ENCODE data around the gene UST. TPM values are rescaled to one million over a fixed set of nuclear protein-coding genes. Genes with fewer than 3 reads are reported as not detected.

The UST gene
- total RNA-seq, 1 experiment from 2014 or later, result 32.1 TPM

DNA sequence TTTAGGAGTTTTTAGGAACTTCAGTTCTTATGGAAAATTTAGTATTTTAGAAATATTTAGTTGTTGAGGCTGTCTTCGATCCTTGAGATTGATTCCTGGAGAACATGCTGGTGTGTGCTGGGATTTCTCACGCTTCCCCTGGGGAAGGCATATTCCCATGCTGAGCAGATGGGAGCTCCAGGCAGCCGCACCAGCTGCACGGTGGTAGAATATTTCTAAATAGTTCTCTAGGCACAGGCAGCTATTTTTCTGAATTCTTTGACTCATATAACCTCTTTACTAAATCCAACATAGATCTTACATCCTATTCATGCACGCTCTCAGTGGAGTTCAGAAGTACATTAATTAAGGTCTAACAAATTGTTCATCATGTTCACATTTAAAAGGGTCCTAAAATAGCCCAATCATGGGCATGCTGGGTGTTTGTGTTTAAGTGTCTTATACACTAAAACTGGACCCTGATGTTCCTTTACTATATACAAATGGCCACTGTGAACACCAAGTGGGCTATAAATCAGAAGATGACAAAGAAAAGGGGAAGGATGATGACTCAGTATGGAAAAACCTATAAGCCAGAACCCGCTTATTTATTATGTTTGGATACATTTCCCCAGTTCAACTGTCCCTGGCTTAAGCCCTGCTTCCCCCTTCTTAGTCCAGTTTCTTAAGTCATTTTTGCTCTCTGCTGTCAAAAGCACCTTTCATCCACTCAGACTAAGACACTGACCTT, 138.5 kb downstream of the UST start:
- H3K4me1 Mint-ChIP-seq, result peaks cover 36% of the 10 kb centered on the region
- no peak overlapping the region for H3K4me3 Mint-ChIP-seq
- DNase-seq (ENCODE audit: low spot score) (no peak), ATAC-seq (no peak)
- H3K36me3 Mint-ChIP-seq, result peaks cover 21% of the 10 kb centered on the region
- CTCF ChIA-PET, result interaction anchor here (1.1 kb wide), 1 partner anchor 307 kb away, joined by 4 read pairs; no protein-coding TSS in a partner anchor
- TF ChIP-seq SMAD4 (CRISPR knock-in tag; IDR thresholded peaks at IDR 0.05) (no peak), ATF6 (CRISPR knock-in tag; IDR thresholded peaks at IDR 0.05) (no peak), SOX15 (CRISPR knock-in tag; IDR thresholded peaks at IDR 0.05) (no peak), E2F5 (CRISPR knock-in tag; IDR thresholded peaks at IDR 0.05) (no peak), TEAD4 (CRISPR knock-in tag; IDR thresholded peaks at IDR 0.05) (no peak), JAZF1 (CRISPR knock-in tag; IDR thresholded peaks at IDR 0.05) (no peak), FOXJ3 (CRISPR knock-in tag; IDR thresholded peaks at IDR 0.05; ENCODE audit: borderline replicate concordance) (no peak), ATF1 (CRISPR knock-in tag; IDR thresholded peaks at IDR 0.05) (no peak), RELA (CRISPR knock-in tag; IDR thresholded peaks at IDR 0.05; ENCODE audit: borderline replicate concordance) (no peak), NR1H2 (CRISPR knock-in tag; IDR thresholded peaks at IDR 0.05) (no peak), EMX1 (CRISPR knock-in tag; IDR thresholded peaks at IDR 0.05) (no peak), ZSCAN18 (CRISPR knock-in tag; IDR thresholded peaks at IDR 0.05) (no peak), HMGA2 (CRISPR knock-in tag; IDR thresholded peaks at IDR 0.05) (no peak), ZNF671 (CRISPR knock-in tag; IDR thresholded peaks at IDR 0.05) (no peak), ZNF512 (CRISPR knock-in tag; IDR thresholded peaks at IDR 0.05; ENCODE audit: borderline replicate concordance) (no peak), NFE2L1 (CRISPR knock-in tag; IDR thresholded peaks at IDR 0.05) (no peak)
- TF ChIP-seq, protein P1, sequence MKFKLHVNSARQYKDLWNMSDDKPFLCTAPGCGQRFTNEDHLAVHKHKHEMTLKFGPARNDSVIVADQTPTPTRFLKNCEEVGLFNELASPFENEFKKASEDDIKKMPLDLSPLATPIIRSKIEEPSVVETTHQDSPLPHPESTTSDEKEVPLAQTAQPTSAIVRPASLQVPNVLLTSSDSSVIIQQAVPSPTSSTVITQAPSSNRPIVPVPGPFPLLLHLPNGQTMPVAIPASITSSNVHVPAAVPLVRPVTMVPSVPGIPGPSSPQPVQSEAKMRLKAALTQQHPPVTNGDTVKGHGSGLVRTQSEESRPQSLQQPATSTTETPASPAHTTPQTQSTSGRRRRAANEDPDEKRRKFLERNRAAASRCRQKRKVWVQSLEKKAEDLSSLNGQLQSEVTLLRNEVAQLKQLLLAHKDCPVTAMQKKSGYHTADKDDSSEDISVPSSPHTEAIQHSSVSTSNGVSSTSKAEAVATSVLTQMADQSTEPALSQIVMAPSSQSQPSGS (CRISPR knock-in tag; IDR thresholded peaks at IDR 0.05; ENCODE audit: borderline replicate concordance, low read depth), result no peak
- TF ChIP-seq, protein P2, sequence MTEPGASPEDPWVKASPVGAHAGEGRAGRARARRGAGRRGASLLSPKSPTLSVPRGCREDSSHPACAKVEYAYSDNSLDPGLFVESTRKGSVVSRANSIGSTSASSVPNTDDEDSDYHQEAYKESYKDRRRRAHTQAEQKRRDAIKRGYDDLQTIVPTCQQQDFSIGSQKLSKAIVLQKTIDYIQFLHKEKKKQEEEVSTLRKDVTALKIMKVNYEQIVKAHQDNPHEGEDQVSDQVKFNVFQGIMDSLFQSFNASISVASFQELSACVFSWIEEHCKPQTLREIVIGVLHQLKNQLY (CRISPR knock-in tag; IDR thresholded peaks at IDR 0.05), result no peak
- TF ChIP-seq, protein P3, sequence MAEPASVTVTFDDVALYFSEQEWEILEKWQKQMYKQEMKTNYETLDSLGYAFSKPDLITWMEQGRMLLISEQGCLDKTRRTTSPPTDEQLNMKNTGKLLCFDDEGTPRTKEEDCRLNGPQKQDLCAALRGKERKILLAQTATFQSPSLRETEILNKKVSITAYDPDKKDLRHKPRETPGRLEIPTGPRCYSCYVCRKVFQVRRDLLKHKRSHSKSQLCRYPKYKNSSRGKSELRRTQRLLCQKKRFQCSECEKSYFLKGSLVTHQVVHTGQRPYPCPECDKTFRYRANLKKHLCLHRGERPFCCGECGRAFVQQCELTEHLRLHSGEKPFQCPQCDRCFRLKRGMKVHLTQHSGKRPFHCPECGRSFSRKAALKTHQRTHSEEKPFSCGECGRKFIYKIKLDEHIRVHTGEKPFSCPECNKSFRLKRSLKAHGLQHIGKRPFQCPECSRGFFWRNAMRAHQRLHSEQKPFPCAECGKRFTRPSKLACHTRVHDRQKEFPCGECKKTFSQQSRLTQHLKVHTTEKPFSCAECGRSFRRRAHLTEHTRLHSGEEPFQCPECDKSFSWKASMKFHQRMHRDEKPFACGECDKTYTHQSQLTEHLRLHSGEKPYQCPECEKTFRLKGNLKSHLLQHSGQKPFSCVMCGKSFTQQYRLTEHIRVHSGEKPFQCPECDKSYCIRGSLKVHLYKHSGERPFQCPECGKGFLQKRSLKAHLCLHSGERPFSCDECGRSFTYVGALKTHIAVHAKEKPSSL (CRISPR knock-in tag; conservative IDR thresholded peaks at IDR 0.05), result no peak
- POLR2A ChIA-PET, result no interaction called here
- no peaks in the 10 kb centered on the region for H3K9me3 Mint-ChIP-seq
- no peak overlapping the region for H3K27ac Mint-ChIP-seq
- no peaks in the 10 kb centered on the region for H3K27me3 Mint-ChIP-seq (ENCODE audit: low read depth)

All from WTC11 (cell line).